Suppressor macrophage treated with lipopolysaccharide for 4 hours (primary cell): ENCODE results near the gene MRPL21.

Source experiments
- DNase-seq: peaks from one replicate; pipeline ENCODE4 v3.0.0-alpha.2; 2020

MRPL21 gene

DNA sequence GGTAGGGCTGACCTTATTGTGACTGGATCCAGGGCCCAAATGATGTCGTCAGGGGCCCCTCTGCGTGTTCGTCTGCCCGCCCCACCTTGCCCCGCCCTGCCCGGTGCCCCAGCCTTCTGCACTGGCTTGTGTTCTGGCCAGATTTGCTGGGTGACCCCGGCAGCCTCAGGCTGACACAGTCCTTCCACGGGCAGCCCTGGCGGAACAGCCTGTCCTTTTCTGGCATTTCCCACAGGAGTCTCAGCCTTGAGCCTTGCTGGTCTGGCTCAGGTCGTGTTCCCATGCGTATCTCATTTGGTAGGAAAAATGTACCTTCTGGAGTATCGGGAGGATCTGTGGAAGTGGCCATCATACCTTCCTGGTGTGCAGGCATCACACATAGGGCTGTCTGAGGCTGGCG lies 31.0 kb upstream of the MRPL21 start:
- no peak for DNase-seq

DNA sequence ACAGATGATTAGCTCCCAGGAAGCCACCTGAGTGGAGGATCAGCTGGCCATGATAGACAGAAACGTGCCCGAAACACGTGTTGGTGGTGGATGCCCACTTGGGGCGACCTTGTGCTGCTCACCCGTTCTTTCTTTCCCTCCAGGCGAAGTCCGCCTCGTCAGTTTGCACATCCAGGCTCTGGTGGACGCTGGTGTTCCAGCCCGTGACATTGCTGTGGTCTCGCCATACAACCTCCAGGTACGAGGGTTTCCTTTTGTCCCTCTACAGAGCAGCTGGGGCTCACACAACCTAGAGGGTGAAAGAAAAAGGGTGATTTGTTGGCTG lies 30.7 kb upstream of the MRPL21 start:
- DNase-seq, result no peak

DNA sequence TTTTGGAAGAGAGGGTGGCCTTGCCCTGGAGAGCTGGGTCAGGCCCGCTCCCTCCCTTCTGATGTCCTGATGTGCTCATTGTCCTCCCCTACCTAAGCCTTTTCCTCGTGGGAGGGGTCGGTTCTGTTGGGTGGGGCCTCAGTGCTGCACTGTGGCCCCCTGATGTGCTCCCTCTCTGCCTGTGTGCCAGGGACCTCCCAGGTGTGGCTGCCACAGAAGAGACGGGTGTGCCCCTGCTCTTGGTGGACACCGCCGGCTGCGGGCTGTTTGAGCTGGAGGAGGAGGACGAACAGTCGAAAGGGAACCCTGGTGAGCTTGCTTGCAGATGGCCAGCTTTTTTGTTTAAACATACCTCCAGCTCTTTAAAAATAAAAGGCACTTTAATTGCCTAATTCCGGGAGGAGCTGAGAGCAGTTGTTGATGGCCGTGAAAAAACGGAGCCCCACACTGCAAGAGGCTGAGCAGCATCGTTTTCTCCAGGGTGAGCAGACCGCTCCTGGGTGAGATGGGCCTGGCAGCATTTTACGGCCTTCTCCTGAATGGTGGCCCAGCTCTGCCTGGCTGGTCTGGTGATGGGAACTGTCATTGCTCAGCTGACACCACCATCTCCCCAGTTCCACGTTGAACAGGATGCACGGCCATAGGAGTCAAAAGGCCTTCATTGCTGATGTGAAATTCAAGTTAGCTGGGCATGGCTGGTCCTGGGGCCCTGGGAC lies 30.1 kb upstream of the MRPL21 start:
- no peak for DNase-seq

DNA sequence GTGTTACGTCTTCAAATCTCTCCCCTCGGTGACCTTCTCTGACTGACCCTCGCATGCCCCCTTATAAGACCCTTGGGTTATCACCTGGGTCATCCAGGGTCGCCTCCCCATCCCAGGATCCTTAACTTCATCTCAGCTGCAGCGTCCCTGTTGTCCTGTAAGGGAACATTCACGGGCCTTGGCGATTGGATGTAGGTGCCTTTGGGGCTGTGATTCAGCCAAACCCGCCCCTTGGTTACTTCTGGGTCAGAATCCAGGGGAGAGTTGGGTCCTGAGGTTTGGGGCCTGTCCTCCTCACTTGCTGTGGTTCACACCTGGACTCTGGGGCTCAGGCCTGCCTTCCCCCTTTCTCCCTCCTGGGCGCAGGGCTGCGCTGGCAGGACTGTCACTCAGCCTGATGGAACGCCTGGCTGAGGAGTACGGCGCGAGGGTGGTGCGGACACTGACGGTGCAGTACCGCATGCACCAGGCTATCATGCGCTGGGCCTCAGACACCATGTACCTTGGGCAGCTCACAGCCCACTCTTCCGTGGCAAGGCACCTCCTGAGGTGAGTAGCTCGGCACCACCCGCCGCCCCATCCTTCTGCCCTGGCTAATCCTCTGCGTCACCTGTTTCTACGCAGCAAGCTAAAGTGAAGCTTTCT lies 29.4 kb upstream of the MRPL21 start:
- DNase-seq, result no peak

DNA sequence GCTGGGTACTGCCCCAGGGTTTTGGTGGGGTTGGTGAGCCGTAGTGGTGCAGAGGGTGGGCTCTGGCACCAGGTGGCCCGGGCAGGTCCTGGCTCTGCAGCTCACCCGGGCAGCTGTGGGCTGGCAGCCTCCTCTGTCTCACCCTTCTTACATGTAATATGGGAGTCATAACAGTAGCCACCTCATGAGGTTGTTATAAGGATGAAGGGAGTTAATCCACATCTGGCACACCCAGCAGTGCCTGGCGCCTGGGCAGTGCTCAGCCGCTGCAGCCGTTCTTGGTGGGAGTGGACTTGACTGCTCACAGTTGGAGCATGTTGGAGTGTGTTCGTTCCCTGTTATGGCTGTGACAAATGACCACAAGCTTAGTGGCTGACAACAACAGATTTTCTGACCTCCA lies 28.7 kb upstream of the MRPL21 start:
- no peak for DNase-seq

DNA sequence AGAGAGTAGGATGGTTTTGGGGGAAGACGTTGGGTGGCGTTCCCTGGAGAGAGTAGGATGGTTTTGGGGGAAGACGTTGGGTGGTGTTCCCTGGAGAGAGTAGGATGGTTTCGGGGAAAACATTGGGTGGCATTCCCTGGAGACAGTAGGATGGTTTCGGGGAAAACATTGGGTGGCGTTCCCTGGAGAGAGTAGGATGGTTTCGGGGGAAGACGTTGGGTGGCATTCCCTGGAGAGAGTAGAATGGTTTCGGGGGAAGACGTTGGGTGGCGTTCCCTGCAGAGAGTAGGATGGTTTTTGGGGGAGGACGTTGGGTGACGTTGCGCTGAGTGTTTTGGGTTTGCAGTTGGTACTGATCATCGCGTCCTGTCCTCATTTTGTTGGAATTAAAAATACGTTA lies 28.3 kb upstream of the MRPL21 start:
- DNase-seq, result no peak

DNA sequence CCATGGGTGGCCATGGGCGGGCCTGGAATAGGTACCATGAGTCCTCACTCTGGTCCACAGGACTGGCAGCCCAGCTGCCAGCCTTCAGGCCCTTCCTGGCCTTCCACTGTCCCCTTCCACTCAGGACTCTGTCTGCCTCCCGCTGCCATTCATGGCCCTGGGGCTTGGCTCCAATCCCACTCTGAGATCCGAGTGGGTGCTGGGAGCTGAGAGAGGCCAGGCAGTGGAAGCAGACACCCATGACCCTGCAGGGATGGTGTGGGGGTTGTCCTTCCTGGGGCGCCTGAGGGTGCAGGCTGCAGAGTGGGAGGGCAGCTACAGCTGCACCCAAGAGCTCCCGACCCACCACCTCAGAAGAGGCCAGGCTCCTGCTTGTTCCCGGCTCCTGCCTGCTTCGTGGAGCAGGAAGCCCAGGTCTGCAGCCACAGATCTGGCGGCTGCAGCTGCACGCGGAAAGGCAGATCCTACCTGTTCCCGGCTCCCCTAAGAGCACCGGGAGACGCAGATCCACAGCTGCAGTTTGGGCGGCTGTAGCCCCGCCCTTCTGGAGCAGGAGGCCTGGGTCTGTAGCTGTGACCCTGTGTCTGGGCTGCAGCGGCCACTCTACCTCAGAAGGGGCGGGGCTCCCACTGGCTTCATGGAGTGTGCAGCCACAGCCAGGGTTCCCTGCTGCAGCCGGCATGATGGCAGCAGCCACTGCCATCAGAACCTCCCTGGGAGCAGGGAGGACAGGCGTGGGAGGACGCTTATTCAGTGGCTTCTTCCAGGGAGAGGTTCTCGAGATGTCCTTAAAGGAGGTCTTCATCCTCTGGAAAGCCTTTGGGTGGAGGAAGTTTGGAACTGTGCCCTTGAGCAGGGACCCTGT lies 27.6 kb upstream of the MRPL21 start:
- no peak for DNase-seq

DNA sequence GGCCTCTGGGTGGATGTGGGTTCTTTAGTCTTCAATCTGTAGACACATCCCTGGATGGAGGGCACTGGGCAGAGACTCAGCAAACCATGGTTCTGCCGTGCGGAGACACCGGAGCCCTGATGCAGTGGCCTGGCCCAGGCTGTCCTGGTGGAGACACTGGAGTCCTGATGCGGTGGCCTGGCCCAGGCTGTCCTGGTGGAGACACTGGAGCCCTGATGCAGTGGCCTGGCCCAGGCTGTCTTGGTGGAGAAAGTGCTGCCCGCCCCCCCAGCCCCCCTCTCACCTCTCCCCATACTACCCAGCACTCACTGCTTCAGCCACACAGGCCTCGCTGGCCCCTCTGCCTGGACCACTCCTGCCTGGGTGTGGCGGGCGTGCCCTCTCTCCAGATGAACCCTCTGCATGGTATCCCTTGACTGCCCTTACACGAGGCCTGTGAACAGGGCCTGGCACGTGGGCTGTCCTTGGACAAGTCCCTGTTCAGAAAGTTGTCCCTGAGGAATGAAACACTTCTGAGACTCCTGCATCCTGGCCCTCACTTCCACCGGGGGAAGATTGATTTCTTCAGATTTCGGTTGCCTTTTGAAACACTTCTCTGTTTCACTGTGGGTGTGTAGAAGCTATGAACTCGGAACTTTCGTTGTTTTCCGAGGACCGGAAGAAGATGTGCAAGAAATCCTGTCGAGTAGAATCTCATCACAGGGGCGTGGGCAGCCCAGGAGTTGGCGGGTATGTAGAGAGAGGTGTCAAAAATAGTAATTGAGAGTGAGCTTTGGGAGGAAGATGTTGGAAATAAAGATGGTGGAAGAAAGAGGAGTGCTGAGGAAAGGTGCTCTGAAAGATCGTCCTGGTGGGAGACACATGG lies 26.3 kb upstream of the MRPL21 start:
- no peak for DNase-seq

DNA sequence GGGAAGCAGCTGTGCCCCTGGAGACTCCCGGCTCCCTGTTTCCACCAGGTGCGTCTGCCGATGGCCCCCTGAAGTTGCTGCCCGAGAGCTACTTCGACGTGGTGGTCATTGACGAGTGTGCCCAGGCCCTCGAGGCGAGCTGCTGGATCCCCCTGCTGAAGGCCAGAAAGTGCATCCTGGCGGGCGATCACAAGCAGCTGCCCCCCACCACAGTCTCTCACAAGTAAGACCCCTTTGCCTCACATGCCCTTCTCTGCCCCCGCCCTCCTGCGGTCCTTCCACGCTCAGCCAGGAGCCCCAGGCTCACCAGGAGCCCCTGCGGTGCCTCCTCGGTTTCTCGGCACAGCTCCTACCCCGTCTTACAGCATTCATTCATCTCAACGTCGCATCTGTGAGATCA lies 25.5 kb upstream of the MRPL21 start:
- no peak for DNase-seq

DNA sequence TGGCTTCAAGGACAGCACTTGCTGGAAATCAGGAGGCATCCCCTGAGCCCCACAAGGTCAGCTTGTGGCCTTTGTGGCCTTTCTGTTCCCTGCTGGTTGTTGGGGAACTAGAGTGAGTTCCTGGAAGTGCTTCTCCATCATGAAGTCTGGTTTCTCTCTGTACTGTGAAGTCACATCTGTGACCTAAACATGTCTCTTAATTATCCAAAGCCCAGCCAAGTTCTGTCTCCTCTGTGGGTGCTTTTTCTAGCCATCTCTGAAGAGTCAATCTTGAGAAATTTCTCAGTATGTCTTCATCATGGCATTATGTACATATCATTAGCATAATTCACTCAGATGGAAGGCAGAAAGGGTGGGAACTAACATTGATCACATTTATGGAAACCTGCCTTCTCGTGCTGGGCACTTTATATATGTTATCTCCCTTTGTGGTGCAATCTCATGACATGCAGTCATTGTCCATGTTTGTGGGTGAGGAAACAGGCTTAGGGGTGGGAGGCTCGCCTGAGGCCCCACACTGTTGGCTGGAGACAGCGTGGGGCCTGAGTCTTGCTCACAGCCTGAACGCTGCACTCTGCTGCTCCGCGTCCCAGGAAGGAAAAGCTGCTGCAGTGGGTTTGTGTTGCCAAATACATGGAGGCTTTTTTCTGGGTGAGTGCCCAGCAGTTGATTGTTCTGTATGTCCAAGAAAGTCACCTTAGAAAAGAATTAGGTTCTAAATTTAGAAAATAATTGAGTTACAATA lies 24.7 kb upstream of the MRPL21 start:
- peak; percentile 68 for DNase-seq

DNA sequence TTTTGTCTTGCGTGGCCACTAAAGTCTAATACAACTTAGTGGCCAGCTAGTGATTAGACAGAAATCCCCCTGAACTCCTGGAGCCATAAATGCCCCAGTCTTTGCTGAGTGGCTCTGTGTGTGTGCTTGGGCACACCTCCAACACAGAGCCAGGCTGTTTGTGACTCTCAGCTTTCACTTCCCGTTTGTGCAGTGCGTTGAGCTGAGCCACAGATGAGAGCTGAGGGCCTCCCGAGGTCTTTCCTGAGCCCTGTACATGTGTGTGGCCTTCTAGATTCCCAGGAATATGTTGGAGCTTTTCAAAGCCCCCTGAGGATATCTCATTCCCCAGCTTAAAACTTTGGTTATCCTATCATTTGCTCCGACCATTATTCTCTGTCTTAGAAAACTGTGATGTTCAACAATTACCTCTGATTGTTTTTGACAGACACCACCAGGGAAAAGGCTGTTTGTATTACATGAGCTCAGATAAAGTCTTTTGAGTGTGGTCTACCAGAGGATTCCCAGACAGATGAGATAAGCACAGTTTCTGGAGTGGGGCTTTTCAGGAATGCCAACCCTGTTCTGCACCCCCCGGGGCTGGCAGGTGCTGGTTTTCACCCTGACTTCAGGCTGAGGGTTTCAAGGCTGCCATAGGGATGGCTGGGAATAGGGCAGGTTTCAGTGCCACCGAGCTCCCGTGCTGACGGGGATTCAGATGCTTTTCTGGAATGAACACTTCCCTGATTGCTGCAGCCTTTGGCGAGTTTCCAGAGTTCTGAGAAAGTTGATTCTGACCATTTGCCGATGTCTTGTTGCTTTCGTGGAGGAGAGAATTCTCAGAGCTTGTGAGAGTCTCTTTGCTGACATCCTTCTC lies 23.9 kb upstream of the MRPL21 start:
- peak; percentile 85 for DNase-seq

DNA sequence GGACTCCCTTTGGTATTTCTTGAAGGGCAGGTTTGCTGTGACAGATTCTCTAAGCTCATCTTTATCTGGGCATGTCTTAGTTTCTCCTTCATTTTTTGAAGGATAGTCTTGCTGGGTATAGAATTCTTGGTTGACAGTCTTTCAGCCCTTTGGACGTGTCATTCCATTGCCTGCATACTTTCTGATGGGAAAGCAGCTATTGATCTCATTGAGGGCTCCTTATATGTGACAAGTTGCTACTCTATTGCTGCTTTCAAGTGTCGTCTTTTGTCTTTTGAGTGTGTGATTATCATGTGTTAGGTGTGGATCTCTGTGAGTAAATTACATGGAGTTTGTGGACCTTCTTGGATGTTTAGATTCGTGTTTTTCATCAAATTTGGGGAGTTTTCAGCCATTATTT lies 22.0 kb upstream of the MRPL21 start:
- DNase-seq, result no peak

DNA sequence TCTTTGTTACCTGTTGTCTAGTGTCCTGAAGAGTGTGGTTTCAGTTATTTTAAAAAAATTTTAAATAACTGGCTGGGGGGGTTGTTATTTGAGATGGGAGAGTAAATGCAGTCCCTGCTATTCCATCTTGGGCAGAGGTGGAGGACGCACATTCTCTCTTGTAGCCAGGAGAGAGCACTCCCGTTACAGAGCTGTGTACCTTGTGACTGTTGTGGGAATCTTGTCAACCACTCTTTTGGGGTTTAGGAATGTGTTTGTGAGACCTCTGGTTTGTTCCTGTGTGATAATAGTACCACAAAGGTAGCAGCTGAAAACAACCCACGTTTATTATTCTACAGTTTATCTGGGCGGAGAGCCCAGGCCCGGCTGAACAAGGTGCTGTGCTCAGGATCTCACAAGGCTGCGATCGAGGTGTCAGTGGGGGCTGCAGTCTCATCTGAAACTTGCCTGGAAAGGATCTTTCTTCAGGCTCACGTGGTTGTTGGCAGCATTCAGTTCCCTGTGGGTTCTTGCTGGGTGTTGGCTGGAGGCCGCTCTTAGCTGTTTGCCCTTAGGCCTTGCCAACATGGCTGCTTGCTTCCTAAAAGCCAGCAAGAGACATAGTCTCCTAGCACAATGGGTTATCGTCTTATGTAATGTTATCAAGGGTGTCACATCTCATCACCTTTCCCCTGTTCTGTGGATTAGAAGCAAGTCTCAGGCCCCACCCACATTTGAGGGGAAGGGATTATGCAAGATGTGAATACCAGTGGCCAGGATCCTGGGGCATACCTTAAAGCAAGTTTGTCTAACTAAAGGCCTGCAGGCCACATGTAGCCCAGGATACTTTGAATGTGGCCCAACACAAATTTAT lies 20.7 kb upstream of the MRPL21 start:
- DNase-seq, result no peak

DNA sequence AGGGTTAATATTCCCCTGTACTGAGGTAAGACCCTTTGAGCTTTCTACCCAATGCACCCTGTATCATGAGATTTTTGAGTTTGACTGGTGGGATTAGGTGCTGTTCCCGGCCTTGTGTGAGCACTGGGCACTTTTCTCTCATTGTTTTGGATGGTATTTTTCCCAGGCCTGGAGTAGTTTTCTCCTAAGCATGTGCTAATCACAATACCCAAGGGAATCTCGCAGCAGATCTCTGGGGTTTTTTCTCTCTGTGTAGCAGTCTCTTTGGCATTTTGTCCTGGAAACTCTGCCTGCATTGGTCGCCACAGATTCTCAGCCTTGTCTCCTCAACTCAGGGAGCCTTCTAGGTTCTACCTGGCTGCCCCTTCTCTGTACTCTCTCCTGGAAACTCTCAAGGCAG lies 20.0 kb upstream of the MRPL21 start:
- DNase-seq, result no peak

DNA sequence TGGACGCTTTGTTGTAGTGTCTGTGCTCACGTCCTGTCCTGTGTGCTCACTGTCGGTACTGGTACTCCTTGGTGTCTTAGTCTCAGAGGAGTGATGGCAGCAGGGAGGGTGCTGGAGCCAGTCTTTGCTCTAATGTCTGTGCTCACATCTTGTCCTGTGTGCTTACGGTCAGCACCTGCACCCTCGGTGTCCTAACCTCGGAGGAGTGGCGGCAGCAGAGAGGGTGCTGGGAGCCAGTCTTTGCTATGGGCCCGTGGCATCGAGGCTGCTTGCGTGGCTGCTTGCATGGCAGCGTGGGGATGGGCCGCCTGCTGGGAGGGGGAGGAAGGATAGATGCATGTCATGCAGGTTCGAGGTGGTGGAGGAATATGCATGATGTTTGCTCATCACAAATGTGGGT lies 12.8 kb upstream of the MRPL21 start:
- DNase-seq, result no peak

DNA sequence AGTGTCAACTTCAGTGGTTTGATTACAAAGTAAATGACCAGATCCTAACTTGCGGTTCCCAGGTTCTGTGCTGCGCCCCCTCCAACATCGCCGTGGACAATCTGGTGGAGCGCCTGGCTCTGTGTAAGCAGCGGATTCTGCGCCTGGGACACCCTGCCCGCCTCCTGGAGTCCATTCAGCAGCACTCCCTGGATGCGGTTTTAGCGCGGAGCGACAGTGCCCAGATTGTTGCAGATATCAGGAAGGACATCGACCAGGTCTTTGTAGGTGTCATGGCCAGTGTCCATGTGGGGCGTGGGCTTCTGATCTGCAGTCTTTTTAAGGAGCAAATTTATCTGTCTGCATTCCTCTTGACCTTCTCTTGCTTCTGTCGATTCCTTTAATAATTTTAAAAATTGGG lies 11.1 kb upstream of the MRPL21 start:
- no peak for DNase-seq

DNA sequence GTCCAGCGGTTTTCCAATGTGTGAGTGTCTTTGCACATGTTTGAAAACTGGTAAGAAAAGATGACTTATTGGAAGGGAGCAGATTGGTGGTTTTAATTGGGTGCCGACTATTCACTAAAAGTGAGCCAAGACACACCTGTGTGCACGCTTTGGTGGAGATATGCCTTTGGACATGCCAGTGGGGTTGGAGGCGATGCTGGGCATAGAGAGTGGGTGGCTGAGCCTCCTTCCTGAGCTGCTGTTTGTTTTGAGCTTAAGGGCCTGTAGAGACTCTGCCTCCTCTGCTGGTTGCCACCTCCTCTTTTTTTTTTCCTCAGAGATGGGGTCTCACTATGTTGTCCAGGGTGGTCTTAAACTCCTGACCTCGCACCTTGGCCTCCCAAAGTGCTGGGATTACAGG lies 9.6 kb upstream of the MRPL21 start:
- no peak for DNase-seq

DNA sequence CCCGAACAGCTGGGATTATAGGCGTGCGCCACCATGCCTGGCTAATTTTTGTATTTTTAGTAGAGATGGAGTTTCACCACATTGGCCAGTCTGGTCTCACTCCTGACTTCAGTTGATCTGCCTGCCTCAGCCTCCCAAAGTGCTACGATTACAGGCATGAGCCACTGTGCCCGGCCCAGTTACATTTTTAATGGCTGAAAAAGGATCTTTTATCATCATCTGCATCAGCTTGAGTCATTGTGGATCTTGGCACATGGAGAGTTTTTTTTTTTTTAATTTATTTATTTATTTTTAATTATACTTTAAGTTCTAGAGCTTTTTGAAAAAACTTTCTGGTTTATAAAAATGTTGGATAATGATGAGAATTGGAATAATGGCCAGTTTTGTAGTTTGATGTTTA lies 8.6 kb upstream of the MRPL21 start:
- DNase-seq, result no peak

DNA sequence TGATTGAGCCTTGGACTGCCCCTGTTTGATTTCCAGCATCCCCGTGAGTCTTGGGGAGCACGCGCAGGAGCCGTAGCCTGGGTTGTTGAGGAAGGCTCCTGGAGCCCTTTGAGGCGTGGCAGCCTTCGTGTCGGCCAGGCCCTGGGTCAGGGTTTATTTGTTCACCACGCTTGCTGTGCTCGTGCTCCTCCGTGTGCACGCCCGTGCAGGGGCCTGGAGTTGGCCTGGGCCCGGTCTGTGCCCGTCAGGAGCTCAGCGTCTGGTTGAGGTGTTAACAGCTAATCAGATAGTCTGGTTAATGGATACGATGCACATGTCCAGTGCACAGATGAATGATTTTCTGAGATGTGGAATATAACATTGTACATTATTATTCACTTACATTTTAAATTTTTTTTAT lies 8.1 kb upstream of the MRPL21 start:
- no peak for DNase-seq

DNA sequence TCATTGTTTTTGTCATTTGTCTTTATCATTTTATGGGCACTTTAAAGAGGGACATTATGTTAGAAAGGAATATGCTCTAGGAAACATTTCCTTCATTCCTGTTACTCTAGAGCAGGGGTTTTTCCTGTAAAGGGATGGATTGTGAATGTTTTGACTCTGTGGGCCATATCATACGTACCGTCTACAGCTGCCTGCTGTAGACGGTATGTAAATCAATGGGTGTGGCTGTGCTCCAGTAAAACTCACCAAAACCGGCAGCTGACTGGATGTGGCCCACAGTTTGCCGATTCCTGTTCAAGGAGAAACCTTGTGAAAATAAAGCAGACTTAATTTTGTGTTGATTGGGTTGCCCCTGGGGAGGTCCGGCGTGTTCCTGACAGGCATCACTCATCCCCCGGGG lies 7.3 kb upstream of the MRPL21 start:
- DNase-seq, result no peak

DNA sequence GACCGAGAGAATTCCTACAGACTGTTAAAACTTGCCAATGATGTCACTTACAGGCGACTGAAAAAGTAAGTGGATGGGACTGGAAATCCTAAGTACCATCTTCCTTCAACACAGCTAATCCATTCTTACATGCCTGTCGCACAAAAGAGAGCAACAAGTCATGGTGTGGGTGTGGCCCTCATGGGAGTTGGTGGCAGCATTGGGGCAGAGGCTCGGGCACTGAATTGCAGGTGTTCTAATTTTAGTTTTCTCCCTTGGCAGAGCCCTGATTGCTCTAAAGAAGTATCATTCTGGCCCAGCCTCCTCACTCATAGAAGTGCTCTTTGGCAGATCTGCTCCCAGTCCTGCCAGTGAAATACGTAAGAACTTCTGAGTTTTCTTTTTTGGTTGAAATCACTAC lies 4.6 kb upstream of the MRPL21 start:
- DNase-seq, result no peak
